NCI-H2196 (cell line): Measurements from ENCODE around the gene KRT75.

Experiments used
- DNase-seq: peaks from one replicate; lab custom pipeline; 2025; ENCODE audit not compliant: unreplicated experiment; lab: John Stamatoyannopoulos, UW

Gene KRT75

GRCh38 chr12:52394836-52395405 is 39.2 kb downstream of the KRT75 start:
- DNase-seq, result no peak

- no peak for DNase-seq
Measured at GRCh38 chr12:52392465-52393007, 41.6 kb downstream of the KRT75 start.

- peak; percentile 74 for DNase-seq
Measured at GRCh38 chr12:52391618-52392002, 42.6 kb downstream of the KRT75 start.

- peak; percentile 24 for DNase-seq
Measured at GRCh38 chr12:52390739-52391617, 43.2 kb downstream of the KRT75 start.

- no peak for DNase-seq
Measured at GRCh38 chr12:52389313-52390207, 44.6 kb downstream of the KRT75 start.

GRCh38 chr12:52387859-52388258 is 46.3 kb downstream of the KRT75 start:
- no peak for DNase-seq

- no peak for DNase-seq
Measured at GRCh38 chr12:52385226-52385702, 48.9 kb downstream of the KRT75 start, which contains the start of gene KRT84. Gene KRT84, minus strand, starts transcription at chr12:52385652. Its CDS starts 67 bp downstream, at chr12:52385585.

GRCh38 chr12:52383331-52383730 is 50.8 kb downstream of the KRT75 start:
- DNase-seq, result no peak

GRCh38 chr12:52382854-52383253 is 51.3 kb downstream of the KRT75 start:
- DNase-seq, result no peak

- no peak for DNase-seq
Measured at GRCh38 chr12:52381206-52381605, 53.0 kb downstream of the KRT75 start.

- peak; percentile 64 for DNase-seq
Measured at GRCh38 chr12:52380271-52380694, 53.9 kb downstream of the KRT75 start.

- no peak for DNase-seq
Measured at GRCh38 chr12:52379536-52379935, 54.6 kb downstream of the KRT75 start.

GRCh38 chr12:52378091-52378490 is 56.1 kb downstream of the KRT75 start:
- DNase-seq, result no peak

GRCh38 chr12:52377266-52377665 is 56.9 kb downstream of the KRT75 start:
- DNase-seq, result no peak
